Smooth muscle cell (in vitro differentiated cells): Measurements from ENCODE around the gene BCO2. TPM values are rescaled to one million over a fixed set of nuclear protein-coding genes. Genes with fewer than 3 reads are reported as not detected.
"Not testable (repeated sequence)": the region's sequence is repeated elsewhere in the genome, so short reads cannot be mapped to it uniquely, and the experiment has no call there.

Source experiments
- DNase-seq: peaks from one replicate; lab custom pipeline; 2025; ENCODE audit not compliant: unreplicated experiment; lab: John Stamatoyannopoulos, UW
- H2AFZ ChIP-seq: fragments of 200-600 bp; sonication (generic); 2 replicates; pipeline ENCODE4 v1.6.0; 2016; ENCODE audit warnings: antibody characterized with exemption, low read depth, mild to moderate bottlenecking
- H3F3A ChIP-seq: fragments of 200-600 bp; sonication (generic); 2 replicates; pipeline ENCODE4 v1.6.0; 2017; ENCODE audit warnings: antibody characterized with exemption, low read depth
- H3K27ac ChIP-seq: fragments of 200-600 bp; sonication (generic); 2 replicates; pipeline ENCODE4 v1.5.1; 2016; ENCODE audit warnings: low read depth, mild to moderate bottlenecking
- H3K27me3 ChIP-seq: fragments of 200-600 bp; sonication (generic); 2 replicates; pipeline ENCODE4 v1.6.1; 2016; ENCODE audit warnings: low read depth, mild to moderate bottlenecking
- H3K36me3 ChIP-seq: fragments of 200-600 bp; sonication (generic); 2 replicates; pipeline ENCODE4 v1.5.1; 2016; ENCODE audit warnings: low read depth
- H3K4me1 ChIP-seq: fragments of 200-600 bp; sonication (generic); 2 replicates; pipeline ENCODE4 v1.5.1; 2016; ENCODE audit warnings: low read depth
- H3K4me2 ChIP-seq: fragments of 200-600 bp; sonication (generic); 2 replicates; pipeline ENCODE4 v1.6.0; 2016; ENCODE audit warnings: mild to moderate bottlenecking
- H3K4me3 ChIP-seq: fragments of 200-600 bp; sonication (generic); 2 replicates; pipeline ENCODE4 v1.5.1; 2016; ENCODE audit warnings: mild to moderate bottlenecking
- H3K79me2 ChIP-seq: fragments of 200-600 bp; sonication (generic); 2 replicates; pipeline ENCODE4 v1.6.0; 2016; ENCODE audit warnings: low read depth, mild to moderate bottlenecking
- H3K9ac ChIP-seq: fragments of 200-600 bp; sonication (generic); 2 replicates; pipeline ENCODE4 v1.6.0; 2016; ENCODE audit warnings: low read depth
- H3K9me3 ChIP-seq: fragments of 200-600 bp; sonication (generic); replicated peaks from 2 replicates; pipeline ENCODE4 v1.5.1; 2016; ENCODE audit warnings: low read depth
- H4K20me1 ChIP-seq: fragments of 200-600 bp; sonication (generic); 2 replicates; pipeline ENCODE4 v1.6.0; 2016; ENCODE audit warnings: low read depth
- WGBS: methylation state at CpG from one replicate; pipeline ENCODE4 v1.1.7; 2016; ENCODE audit warnings: low lambda C conversion rate; 5-methylcytosine and 5-hydroxymethylcytosine counted together
- polyA plus RNA-seq: library from polyadenylated mRNA; unstranded; fragments of >200 nt; fragmentation: Nextera tagmentation; extraction: Ambion mirVana; gene quantifications from 2 replicates; pipeline ENCODE4 v1.2.1, GENCODE V29; 2016
- total RNA-seq: library from RNA; depleted of rRNA; stranded (reverse); fragments of >200 nt; gene quantifications from 2 replicates; pipeline ENCODE4 v1.2.3, GENCODE V29; 2014
- TF ChIP-seq, protein P1 (sequence below): fragments of 200-600 bp; sonication (generic); IDR thresholded peaks from 2 replicates; pipeline ENCODE4 v1.5.1; 2017; ENCODE audit warnings: borderline replicate concordance, mild to moderate bottlenecking, antibody characterized with exemption; ENCODE audit not compliant: insufficient read depth, poor library complexity, severe bottlenecking

The BCO2 gene
- total and polyA plus RNA-seq, 2 experiments from 2014 or later = 0.82 to 1.8 TPM

DNA sequence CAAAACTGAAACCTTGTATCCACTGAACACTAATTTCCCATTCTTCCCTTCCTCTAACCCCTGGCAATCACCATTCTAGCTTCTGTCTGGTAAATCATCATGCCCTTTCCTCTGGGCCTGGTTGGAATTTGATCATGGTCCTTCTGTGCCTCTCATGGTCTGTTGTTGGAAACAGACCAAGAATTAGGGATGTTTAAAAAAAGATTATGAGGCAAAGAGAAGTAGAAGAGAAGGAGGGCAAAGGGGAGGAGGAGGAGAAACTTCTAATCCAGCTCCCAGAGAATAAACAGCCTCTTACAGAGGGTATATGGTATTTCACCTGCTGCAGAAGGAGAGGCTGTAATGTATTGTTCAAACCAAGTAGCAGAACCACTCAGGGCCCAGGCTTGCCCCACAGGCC, 10.6 kb downstream of the BCO2 start:
- TF ChIP-seq, protein P1, sequence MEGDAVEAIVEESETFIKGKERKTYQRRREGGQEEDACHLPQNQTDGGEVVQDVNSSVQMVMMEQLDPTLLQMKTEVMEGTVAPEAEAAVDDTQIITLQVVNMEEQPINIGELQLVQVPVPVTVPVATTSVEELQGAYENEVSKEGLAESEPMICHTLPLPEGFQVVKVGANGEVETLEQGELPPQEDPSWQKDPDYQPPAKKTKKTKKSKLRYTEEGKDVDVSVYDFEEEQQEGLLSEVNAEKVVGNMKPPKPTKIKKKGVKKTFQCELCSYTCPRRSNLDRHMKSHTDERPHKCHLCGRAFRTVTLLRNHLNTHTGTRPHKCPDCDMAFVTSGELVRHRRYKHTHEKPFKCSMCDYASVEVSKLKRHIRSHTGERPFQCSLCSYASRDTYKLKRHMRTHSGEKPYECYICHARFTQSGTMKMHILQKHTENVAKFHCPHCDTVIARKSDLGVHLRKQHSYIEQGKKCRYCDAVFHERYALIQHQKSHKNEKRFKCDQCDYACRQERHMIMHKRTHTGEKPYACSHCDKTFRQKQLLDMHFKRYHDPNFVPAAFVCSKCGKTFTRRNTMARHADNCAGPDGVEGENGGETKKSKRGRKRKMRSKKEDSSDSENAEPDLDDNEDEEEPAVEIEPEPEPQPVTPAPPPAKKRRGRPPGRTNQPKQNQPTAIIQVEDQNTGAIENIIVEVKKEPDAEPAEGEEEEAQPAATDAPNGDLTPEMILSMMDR = no peak
- no peaks in the 10 kb centered on the region for H3F3A ChIP-seq
- no peaks in the 10 kb centered on the region for H3K4me1 ChIP-seq
- no peaks in the 10 kb centered on the region for H4K20me1 ChIP-seq
- no peaks in the 10 kb centered on the region for H3K9me3 ChIP-seq
- no peaks in the 10 kb centered on the region for H3K79me2 ChIP-seq
- no peak overlapping the region for H3K4me2 ChIP-seq
- H3K4me3 ChIP-seq = no peak overlapping the region
- no peaks in the 10 kb centered on the region for H3K27me3 ChIP-seq
- DNase-seq = no peak
- H3K9ac ChIP-seq = no peak overlapping the region
- H3K36me3 ChIP-seq = no peaks in the 10 kb centered on the region
- H2AFZ ChIP-seq = no peak overlapping the region
- no peak overlapping the region for H3K27ac ChIP-seq

DNA sequence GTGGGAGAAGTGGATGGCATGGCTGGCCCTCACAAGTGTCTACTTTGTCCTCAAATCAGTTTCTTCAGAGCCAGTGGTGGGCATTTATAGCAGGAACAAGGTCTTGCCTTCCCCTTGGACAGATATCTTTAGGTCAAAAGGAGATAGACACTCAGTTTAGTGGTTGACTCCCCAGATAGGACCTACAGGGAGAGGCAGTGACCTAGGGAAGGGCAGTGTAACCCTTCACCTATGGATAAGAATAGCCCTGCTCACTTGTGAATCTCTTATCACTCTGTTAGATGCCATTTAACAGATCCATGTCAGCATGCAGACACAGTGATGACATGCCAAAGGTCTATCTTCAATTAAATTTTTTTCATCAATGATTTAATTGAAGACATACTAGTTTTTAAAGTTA, 11.0 kb downstream of the BCO2 start:
- TF ChIP-seq, protein P1 = no peak
- Histone ChIP-seq H4K20me1 (no peaks in the 10 kb centered on the region), H3K9ac (no peak overlapping the region), H3F3A (no peaks in the 10 kb centered on the region), H3K27me3 (peaks cover 1% of the 10 kb centered on the region), H3K4me1 (no peaks in the 10 kb centered on the region), H3K36me3 (no peaks in the 10 kb centered on the region), H3K4me3 (no peak overlapping the region), H3K4me2 (no peak overlapping the region), H2AFZ (no peak overlapping the region), H3K27ac (no peak overlapping the region), H3K9me3 (no peaks in the 10 kb centered on the region), H3K79me2 (no peaks in the 10 kb centered on the region)
- no peak for DNase-seq

DNA sequence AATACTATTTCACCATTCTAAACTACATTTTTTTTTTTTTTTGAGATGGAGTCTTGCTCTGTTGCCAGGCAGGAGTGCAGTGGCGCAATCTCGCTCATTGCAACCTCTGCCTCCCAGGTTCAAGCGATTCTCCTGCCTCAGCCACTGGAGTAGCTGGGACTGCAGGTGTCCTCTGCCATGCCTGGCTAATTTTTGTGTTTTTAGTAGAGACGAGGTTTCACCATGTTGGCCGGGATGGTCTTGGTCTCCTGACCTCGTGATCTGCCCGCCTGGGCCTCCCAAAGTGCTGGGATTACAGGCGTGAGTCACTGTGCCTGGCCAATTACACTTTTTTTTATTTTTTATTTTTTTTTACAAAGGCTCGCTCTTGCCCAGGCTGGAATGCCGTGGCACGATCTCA, 19.8 kb downstream of the BCO2 start:
- WGBS = 57% methylated on average over 11 of the region's 11 CpGs
- H3K9ac ChIP-seq, H3K27ac ChIP-seq, H4K20me1 ChIP-seq, H3K4me1 ChIP-seq, H3K79me2 ChIP-seq, H3K4me3 ChIP-seq, DNase-seq, H2AFZ ChIP-seq, H3F3A ChIP-seq, H3K36me3 ChIP-seq, H3K4me2 ChIP-seq, H3K9me3 ChIP-seq: not testable (repeated sequence)
- H3K27me3 ChIP-seq = peaks cover 11% of the 10 kb centered on the region

DNA sequence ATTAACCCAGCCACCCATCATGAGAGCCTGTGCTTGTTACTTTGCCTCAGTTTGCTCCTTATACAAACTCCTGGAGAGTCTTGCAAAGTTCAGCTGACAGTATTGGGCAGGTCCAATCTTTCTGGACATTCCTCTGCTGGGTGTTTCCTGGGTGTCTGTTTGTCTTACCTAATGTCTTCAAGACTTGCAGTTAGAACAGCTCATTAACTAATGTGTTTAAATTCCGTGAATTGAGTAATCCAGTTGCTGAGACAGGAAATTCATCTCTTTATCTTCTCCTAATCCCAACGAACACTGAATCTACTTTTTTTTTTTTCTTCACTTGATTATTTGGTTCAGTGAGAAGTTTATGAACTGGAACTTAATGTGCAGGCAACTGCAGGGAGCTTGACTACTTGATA, 20.6 kb downstream of the BCO2 start:
- Histone ChIP-seq H3K9ac (no peak overlapping the region), H2AFZ (no peak overlapping the region), H3F3A (no peaks in the 10 kb centered on the region), H3K27me3 (peaks cover 11% of the 10 kb centered on the region), H3K36me3 (no peaks in the 10 kb centered on the region), H4K20me1 (no peaks in the 10 kb centered on the region), H3K79me2 (no peaks in the 10 kb centered on the region), H3K9me3 (no peaks in the 10 kb centered on the region), H3K4me1 (no peaks in the 10 kb centered on the region), H3K27ac (no peak overlapping the region), H3K4me2 (no peak overlapping the region), H3K4me3 (no peak overlapping the region)
- TF ChIP-seq, protein P1 = no peak
- WGBS = 20% methylated on average over 2 of the region's 2 CpGs
- no peak for DNase-seq
